NCI-H1417 (cell line): ENCODE results near the gene GALNT3.

ENCODE experiments used
- DNase-seq, 3 experiments: peaks; one replicate each; lab custom pipeline; 2025; lab: John Stamatoyannopoulos, UW

The GALNT3 gene

DNA sequence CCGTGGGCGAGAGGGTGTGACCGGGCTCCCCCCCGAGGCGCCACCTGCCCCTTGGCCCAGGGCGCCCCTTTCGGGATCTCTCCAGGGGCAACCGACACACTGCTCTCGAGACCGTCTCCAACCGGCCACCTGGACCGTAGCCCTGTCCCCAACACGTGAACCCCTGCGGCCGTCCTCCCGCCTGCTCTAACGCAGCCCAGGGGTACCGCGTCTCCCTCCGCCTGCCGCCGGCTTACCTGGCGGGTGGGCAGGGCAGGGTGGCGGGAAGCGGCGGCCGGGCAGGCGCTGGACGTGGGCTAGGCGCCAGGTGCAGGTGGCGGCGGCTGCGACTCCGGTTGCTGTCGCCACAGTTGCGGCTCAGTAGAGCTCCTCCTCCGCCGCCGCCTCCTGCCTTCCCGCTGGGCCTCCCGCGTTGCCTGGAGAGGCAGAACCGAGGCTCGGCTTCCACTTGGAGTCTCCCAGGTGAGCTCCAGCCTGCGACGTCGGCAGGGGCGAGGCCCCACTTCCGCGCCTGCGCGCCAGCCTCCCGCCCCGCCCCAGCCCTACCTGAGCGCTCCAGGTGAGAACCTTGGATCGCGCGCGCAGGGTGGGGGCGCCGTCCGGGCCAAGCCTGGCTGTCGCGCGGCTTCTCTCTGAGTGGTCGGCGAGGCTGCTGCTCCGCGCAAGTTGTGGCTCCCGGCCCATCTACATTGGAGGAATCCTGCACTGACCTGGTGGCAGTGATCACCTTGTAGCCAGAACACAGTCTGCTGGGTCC is at the start of gene GALNT3:
GALNT3 (minus strand) TSS at position 469 of the 757 bp plus-strand sequence. CDS start 23,547 bp downstream, outside the sequence.
- peak; percentile 75 to 97 (median 82) for DNase-seq

DNA sequence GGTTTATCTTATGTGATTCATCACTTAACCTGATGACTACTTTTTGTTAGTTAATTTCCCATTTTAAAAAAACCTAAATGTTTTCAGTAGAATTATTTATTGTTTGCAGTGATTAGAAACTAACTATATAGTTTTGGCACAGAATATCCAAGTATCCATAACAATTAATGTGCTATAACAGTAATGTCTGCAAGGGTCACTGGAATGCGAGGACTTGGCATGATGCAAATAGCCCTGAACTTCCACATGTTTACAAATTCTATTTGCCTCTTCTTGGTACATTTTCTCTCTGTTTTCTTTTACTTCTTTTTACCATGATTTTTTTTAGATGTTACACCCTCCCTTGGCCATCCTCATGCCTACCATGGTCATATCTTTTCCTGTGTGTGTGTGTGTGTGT is 49.3 kb upstream of the GALNT3 start:
- DNase-seq: no peak

DNA sequence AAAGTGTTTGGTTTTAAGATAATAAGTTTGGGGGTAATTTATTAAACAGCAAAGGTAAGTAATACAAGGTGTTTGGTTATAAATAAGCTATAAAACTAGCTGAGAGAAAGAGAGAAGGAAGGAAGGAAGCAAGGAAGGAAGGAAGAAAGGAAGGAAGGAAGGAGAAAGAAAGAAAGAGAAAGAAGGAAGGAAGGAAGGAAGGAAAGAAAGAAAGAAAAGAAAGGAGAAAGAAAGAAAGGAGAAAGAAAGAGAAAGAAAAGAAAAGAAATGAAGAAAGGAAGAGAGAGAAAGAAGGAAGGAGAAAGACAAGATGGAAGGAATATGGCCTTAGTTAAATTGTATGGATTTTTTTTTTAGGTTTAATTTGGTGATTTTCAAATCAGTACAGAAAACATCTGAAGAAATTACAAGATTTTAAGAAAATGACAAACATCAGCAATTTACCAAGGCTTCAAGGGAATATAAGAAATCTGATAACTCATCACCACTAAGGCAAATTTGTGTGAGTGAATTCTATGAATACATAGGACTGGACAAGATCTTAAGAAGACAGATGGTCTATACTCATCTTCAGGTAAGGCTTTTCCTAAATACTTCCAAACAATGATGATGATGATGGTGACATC is 46.4 kb upstream of the GALNT3 start:
- DNase-seq: no peak

DNA sequence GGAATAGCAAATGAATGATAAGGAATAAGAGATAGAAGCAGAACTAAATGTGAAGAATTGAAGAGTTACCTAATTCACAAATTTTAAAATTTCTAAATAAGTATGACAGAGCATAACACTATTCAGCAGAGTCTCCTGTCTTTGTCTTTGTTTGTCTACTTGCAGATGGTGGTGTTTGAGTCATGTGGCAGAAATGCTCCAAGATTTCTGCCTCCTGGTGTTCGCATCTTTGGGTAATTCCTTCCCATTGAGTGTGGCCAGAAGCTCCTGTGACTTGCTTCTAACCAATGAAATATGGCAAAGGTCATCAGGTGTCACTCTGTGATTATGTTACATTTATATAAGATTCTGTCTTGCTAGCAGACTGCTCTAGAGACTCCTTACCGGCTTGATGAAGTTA is 45.6 kb upstream of the GALNT3 start:
- no peak for DNase-seq

DNA sequence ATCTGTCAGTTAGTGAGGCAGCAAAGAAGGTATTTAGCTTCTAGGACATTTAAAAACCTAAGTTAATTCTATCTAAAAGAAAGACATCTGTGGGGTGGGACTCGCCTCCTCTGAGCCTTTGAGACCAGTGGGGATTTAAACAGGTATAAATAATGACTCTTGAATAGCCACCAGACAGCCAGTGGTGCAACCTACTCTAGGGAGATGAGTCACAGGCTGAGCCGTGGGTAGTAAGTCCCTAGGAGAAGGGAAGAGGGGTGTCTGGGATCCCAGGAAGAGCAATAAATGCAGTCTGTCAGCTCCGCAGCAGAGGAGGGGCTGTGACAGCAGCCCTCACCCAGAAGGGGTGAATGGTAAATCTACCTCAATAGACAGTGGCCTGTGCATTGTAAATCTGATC is 43.1 kb upstream of the GALNT3 start:
- DNase-seq: no peak

DNA sequence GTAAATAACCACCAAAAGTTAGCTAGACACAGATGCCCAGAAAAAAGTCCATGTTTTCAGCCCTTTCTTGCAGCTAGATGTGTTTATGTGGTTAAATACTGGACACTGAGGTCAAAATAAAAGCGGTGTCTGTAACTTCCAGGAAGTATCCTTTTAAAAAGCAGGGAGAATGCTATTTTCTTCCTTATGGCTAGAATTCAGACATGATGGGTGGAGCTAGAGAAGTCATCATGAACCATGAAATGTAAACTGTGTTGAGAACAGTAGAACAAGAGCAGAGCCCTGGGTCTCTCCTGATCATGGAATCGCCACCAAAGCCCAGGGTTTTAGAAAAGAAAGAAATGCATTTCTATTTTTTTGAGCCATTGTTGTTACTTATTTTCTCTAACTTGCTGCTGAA is 41.3 kb upstream of the GALNT3 start:
- peak in 2 of 3 experiments; percentile 15 to 51 for DNase-seq

DNA sequence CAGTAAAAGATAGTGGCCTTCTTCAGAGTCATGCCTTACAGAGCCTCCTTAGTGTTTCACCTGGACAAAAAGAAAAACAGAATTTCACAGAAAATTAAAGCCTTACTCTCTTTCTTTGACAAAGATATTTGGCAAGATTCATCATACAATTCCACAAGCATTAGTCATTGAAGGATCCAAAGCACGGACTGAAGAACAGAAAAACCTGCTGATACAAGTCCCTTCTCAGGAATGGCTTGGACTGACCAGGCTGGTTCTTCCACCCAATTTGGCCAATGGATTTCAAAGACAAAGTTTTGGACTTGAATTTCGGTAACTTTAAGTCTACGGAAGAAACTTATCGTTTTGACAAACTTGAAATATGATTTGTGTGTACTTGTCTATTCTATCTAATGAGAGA is 39.1 kb upstream of the GALNT3 start:
- DNase-seq: no peak

DNA sequence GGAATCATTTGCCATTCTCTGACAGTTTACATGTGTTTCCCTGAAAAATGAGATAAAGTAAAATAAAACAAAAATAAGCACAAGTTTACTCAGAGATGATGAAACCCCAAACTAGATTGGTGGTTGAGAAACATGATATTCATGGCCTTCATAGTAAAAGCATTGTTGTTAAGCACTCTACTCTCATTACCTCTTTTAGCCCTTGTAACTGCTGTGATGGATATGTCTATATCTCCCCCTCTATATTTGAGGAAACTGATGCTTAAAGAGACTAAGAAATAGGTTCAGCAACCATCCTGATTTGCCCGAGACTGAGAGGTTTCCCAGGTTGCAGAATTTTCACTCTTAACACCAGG is 33.9 kb upstream of the GALNT3 start:
- DNase-seq: no peak

DNA sequence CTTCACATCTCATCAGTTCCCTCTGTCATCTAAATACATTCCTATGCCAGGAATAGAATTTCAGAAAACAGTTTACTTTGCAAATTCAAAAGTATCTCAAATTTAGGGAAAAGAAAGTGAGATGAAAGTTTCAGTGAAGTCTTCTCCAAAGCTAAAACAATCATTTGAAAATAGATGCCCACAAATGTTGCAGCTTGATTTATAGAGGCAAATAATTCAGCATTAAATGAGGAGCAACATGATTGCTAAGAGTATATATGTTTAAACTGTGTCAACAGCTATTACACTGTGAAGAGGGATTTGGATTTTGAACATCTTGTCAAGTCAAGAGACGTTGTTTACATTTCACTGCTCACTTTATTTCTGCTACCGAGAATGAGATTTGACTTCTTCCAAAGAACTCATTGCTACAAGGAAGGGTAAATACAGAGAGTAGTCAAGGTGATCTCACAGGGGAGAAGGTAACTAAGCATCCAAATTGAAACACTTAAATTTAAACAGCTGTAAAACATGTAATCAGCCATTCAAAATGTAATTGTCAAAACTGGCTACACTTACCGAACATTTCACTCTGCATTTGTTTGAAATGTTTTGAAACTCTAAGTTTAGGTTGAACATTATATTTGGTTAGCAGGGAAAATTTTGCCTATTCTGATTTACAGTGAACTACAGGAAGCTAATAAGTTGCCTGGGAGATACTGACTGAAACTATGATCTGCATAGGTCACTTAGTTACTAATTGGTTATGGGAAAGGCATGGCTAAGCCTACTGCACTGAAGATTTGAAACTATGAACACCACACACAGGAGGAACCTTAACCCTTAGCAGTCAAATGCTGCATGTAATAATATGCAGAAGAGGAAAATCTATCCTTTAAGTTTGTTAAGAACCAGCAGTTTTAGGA is 33.2 kb upstream of the GALNT3 start:
- DNase-seq: peak in 2 of 3 experiments; percentile 33 to 43

DNA sequence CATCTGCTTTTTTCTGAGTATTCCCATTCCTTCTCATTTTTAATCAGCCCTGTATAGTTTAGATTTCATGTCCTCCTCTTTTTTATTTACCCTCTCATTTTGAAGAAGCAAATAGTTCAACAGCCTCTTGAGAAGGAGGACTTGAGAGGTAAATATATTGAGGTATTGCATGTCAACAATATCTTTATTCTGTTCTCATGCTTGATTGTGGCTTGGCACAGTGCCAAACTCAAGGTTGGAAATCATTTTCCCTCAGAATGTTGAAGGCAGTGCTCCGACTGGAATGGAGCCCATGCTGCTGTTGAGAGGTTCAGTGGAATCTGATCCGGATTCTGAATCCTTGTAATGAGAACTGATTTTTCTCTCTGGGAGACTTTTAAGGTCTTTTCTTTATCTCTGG is 31.0 kb upstream of the GALNT3 start:
- DNase-seq: peak; percentile 19 to 98 (median 74)

DNA sequence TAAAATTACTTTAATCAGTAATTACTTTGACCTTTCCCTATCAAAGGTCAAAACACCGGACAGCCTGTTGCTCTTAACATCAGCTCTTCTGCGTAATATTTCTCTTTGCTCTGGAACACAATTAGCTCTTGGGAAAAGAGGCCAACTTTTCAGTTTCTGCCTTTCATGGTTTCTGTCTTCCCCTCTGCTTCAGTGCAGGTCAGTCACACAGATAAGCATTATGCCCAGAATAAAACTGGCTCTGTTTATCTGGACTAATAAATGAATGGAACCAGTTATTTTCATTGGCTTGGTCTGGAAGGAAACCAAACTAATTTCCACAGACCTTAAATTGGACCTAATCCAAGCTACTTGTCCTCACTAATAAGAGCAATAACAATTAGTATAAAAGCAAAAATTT is 26.2 kb upstream of the GALNT3 start:
- no peak for DNase-seq

DNA sequence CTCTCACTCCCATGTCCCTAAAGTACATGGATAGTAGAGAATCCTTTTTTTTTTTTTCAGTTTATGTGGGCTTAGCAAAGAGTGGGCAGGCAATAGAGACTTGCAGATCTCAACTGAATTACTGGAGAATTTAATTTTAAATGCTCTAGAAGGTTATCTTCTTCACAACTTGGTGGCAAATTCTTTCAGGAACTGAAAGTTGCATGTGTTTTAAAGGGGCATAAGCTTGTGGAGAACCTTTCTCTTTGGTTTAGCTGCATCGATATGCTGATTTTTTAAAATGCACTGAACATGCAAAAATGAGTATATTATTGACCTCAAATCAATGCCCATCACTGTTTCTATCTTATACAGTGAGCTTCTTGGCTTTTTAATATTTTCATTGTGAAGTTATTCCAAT is 24.9 kb upstream of the GALNT3 start:
- no peak for DNase-seq

DNA sequence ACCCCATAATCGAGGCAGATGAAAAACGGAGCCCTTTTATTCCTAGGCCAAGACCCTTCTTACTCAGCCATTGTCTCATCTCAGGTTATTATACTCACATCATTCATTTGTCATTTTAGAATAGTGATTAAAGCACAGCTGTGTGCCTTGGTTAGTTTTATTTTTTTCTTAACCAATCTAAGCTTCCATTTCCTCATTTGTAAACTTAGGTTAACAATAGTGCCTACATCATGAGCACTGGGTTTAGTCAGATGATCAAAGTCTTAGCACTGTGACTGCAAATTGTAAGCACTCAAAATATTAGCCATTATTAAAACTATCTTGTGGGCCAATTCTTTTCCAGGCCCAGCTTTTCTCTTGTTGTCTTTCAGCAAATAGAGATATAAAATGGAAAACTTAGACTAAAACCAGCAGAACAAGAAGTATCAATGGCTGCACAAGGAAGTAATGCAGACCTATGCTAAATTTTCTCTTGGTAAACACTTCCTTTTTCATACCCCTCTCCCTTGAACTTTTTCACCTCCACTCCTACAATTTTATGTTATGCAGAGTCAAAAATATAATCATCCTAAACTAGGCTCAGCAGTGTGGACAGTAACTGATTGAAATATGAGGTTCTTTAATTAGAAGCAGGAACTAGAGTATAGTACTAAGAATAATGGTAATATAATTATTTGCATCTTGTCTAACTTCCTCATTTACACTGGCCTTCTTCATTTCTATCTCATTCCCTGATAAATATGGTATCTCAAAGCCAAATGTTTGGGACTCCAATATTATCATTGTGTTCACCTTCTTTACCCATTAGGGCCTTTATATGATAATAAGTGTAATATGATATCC is 21.5 kb upstream of the GALNT3 start:
- no peak for DNase-seq

DNA sequence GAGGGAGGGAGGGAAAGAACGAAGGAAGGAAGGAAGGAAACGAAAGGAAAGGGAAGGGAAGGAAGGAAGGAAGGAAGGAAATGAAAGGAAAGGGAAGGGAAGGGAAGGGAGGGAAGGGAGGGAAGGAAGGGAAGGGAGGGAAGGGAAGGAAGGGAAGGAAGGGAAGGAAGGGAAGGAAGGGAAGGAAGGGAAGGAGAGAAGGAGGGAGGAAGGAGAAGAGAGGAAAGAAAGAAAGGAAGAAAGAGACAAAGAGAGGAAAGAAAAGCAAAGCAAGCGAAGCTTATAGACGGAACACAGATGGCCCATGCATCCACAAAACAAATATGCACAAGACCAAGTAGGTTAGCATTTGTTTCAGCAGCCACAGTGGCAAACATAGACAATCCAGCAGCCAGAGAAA is 20.4 kb upstream of the GALNT3 start:
- DNase-seq: no peak

DNA sequence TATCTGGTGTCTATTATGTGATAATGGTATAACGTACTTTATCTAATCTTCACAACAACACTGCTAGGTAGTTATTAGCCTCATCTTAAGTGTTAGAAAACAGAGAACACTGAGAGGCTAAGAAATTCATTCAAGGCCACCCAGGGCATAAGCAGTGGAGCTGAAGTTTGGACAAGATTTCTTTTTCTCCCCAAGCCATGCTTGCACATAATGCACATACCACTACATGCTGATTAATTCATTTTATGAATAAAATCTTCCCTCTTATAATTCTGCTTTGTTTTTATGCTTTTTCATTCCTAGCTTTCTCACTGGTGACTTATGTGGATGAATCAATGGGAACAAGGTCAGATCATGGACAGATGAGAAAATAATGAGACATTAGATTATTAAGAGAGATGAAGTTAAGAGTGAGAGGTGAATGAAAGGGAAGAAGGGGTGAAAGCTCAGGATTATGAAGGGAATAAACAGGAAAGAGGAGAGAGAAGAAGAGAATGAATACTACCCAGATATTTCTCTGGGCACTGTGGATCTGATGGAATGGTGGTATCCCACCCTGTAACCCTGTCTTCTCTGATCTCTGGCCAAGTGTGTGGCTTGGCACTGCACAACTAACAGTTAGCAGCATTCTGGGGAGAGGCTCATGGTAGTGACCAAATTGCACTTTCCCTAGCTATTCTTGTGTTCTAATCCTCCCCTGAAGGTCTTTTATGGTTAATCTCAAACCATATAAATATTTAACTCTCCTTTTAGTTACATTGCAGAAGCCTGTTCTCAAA is 17.7 kb upstream of the GALNT3 start:
- no peak for DNase-seq

DNA sequence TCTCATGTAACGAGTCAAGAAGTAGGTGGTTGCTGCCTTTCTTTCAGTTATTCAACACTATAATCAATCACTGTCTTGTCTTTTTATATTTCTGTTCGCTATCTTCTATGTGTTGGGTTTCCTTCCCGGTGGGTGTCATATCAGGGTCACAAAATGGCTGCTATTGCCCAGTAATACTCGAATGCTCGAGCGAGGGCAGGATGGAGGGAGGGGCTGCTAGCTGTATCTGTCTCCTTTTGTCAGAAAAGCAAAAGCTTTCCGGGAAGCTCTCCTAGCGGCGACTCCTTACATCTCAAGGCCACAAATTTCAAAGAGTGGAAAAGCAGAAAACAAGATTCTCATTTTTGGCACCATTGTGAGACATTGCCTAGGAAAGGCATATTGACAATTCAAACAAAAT is 16.4 kb upstream of the GALNT3 start:
- no peak for DNase-seq

DNA sequence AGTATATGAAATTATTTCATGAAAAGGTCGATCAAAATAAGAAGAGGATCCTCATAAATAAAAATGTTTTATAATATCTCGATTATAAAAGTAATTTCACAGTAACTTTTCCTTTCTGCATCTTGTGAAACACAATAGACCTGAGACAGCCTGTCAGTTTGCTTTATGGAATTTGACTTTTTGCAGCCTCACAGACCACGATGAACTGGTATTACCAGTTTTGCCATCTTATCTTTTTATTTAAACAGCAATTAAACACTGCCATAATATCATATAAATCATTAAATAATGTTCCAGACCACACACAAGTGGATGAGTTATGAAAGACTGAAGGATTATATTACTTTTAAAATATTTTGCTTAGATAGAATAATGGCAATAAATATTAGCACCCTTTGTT is 10.7 kb upstream of the GALNT3 start:
- DNase-seq: peak in 2 of 3 experiments; percentile 14 to 71

DNA sequence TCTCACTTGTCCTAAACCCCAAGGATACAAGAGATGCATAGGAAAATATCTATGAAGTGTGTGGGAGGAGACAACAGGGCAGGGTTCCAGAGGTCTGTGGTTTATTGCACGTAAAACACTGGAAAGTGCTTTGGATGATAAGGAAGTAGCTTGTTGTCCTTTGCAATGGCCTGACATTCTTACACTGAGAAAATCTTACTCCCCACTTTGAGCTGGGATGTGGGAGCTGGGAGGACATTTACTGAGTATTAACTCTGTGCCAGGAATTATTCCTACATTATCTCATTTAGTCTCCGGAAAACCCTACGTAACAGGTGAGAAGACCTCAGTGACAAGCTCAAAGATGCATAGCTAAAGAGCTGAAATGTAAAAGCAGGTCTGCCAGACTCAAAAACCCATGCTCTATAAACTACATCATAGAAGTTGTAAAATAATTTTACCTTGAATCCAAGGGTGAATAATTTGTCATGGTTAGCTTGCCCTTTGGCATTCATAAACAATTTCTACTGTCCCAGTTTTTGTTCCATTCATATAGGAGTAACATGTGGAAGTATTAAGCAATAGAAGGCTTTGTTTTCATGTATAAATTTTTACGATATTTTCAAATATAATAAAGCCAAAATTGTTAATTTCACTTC is 9.2 kb upstream of the GALNT3 start:
- no peak for DNase-seq

DNA sequence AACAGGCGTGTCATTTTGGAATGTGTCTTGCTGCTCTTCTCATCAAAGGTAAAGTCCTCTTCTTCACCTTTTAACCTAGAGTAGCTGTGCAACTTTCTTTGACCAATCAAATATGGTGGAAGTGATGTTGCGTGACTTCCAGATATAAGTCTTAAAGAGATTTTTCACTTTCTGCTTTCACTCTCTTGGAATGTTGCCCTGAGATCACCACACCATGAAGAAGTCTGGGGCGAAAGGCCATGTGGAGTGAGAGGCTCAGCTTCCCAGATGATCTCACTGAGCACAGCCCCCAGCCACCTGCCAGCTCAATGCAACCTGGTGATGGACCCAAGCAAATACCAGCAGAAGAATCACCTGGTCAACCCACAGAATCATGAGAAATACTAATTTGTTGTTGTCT is 7.1 kb upstream of the GALNT3 start:
- no peak for DNase-seq

DNA sequence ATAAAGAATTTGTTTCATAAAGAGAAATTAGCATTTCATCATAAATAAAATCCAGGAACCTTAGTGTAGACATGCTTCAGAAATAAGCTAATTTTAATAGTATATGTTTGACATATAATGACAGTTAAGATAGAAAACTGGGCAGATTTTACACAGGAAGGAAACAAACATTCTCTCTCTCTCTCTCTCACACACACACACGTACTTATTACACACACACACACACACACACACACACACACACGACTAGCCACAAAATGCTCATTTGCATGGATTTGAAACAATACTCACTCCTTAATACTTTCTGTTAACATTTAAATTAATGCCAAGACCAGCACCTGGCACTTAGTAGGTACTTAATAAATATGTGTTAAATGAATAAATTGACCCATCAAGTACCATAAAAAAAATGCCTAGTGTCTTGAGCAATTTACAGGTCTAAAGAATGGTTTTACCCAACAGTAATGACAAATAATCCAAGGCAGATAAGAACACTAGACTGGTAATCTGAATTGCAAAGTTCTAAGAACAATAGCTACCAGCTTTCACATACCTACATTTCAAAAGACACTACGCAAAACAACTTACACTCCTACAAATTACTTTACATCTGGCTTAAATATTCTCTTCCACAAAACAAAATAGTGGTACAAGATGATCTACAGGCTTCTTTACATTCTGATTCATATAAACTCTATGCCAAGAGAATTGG is 2.9 kb upstream of the GALNT3 start:
- no peak for DNase-seq
